ENCODE data around the gene MZT2B.
"Not testable (repeated sequence)": the region's sequence is repeated elsewhere in the genome, so short reads cannot be mapped to it uniquely, and the experiment has no call there.

MZT2B gene

DNA sequence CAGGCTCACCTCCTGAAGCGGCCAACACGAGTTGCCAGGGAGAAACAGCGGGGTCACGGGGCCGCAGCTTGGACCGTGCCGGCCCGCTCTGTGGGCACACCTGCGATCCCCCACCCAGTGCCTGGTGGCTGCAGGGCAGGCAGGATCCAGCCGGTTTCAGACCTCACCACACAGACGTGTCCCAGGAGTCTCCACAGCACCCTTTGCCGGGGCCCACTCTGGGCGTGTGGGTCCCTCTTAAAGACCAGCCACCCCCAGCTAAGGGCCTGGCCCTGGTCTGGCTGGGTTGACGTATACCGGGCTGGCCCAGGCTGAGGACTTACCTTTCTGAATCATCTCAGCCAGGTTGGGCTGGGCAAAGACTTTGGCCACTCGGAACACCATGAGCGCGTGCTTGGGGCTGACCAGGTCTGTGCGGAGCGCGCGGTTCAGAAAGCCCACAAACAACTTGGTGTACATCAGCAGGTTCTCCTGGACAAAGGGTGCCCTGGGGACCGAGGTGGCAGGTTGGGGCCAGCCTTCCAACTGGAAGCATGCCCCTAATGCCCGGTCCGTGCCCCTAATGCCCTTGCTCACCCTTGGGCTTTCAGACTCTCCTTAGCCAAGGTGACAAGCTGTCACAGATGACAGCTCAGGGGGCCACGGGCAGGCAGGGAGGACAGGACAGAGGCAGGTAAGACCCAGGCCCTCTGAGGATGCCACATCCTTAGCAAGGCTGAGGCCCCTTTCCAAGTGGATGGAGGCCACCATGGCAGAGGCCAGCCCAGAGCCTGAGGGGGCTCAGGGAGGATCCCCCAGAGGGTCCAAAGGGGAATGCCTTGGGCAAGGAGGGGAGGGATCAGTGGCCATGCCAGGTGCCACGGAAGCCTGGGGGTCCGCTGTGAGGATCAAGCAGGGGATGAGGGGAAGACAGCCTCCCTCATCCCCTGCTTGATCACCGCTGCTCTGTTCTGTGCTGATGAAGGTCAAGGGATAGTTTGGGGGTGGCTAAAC is 27.0 kb upstream of the MZT2B start:
- Histone ChIP-seq H3K9ac (ENCODE audit: low read depth, low read length) (no peak overlapping the region), H3K27ac (ENCODE audit: low read length) (no peak overlapping the region), H3K27me3 (ENCODE audit: insufficient read depth, low read length) (no peaks in the 10 kb centered on the region), H3K4me3 (ENCODE audit: low read length) (no peak overlapping the region), H3K36me3 (ENCODE audit: insufficient read depth, low read depth, low read length) (peaks cover 51% of the 10 kb centered on the region), H3K4me1 (ENCODE audit: insufficient read depth, low read length) (no peaks in the 10 kb centered on the region), H3K9me3 (ENCODE audit: insufficient read depth, low read depth, low read length) (no peaks in the 10 kb centered on the region)

GRCh38 chr2:130155956-130156623 is 26.0 kb upstream of the MZT2B start:
- not testable (repeated sequence) for H3K27me3 ChIP-seq (ENCODE audit: insufficient read depth, low read length); H3K9ac ChIP-seq (ENCODE audit: low read depth, low read length); H3K9me3 ChIP-seq (ENCODE audit: insufficient read depth, low read depth, low read length); H3K4me3 ChIP-seq (ENCODE audit: low read length); H3K4me1 ChIP-seq (ENCODE audit: insufficient read depth, low read length); H3K27ac ChIP-seq (ENCODE audit: low read length)
- peaks cover 52% of the 10 kb centered on the region for H3K36me3 ChIP-seq (ENCODE audit: insufficient read depth, low read depth, low read length)

GRCh38 chr2:130156624-130157004 is 25.4 kb upstream of the MZT2B start:
- Histone ChIP-seq H3K9ac (ENCODE audit: low read depth, low read length) (no peak overlapping the region), H3K4me3 (ENCODE audit: low read length) (no peak overlapping the region), H3K36me3 (ENCODE audit: insufficient read depth, low read depth, low read length) (peaks cover 52% of the 10 kb centered on the region), H3K27ac (ENCODE audit: low read length) (no peak overlapping the region), H3K9me3 (ENCODE audit: insufficient read depth, low read depth, low read length) (no peaks in the 10 kb centered on the region), H3K27me3 (ENCODE audit: insufficient read depth, low read length) (no peaks in the 10 kb centered on the region), H3K4me1 (ENCODE audit: insufficient read depth, low read length) (no peaks in the 10 kb centered on the region)

- not testable (repeated sequence) for H3K27ac ChIP-seq (ENCODE audit: low read length); H3K9ac ChIP-seq (ENCODE audit: low read depth, low read length); H3K27me3 ChIP-seq (ENCODE audit: insufficient read depth, low read length); H3K4me1 ChIP-seq (ENCODE audit: insufficient read depth, low read length); H3K9me3 ChIP-seq (ENCODE audit: insufficient read depth, low read depth, low read length); H3K4me3 ChIP-seq (ENCODE audit: low read length)
- peaks cover 46% of the 10 kb centered on the region for H3K36me3 ChIP-seq (ENCODE audit: insufficient read depth, low read depth, low read length)
Measured at GRCh38 chr2:130157354-130157753, 24.7 kb upstream of the MZT2B start.

GRCh38 chr2:130157825-130158514 is 24.1 kb upstream of the MZT2B start:
- H3K4me1 ChIP-seq (ENCODE audit: insufficient read depth, low read length); H3K27ac ChIP-seq (ENCODE audit: low read length); H3K9ac ChIP-seq (ENCODE audit: low read depth, low read length); H3K4me3 ChIP-seq (ENCODE audit: low read length); H3K27me3 ChIP-seq (ENCODE audit: insufficient read depth, low read length); H3K9me3 ChIP-seq (ENCODE audit: insufficient read depth, low read depth, low read length): not testable (repeated sequence)
- peaks cover 44% of the 10 kb centered on the region for H3K36me3 ChIP-seq (ENCODE audit: insufficient read depth, low read depth, low read length)

- Histone ChIP-seq H3K27ac (ENCODE audit: low read length) (no peak overlapping the region), H3K27me3 (ENCODE audit: insufficient read depth, low read length) (no peaks in the 10 kb centered on the region), H3K9ac (ENCODE audit: low read depth, low read length) (no peak overlapping the region), H3K4me3 (ENCODE audit: low read length) (no peak overlapping the region), H3K36me3 (ENCODE audit: insufficient read depth, low read depth, low read length) (peaks cover 41% of the 10 kb centered on the region), H3K9me3 (ENCODE audit: insufficient read depth, low read depth, low read length) (no peaks in the 10 kb centered on the region), H3K4me1 (ENCODE audit: insufficient read depth, low read length) (no peaks in the 10 kb centered on the region)
Measured at GRCh38 chr2:130158631-130159030, 23.4 kb upstream of the MZT2B start.

DNA sequence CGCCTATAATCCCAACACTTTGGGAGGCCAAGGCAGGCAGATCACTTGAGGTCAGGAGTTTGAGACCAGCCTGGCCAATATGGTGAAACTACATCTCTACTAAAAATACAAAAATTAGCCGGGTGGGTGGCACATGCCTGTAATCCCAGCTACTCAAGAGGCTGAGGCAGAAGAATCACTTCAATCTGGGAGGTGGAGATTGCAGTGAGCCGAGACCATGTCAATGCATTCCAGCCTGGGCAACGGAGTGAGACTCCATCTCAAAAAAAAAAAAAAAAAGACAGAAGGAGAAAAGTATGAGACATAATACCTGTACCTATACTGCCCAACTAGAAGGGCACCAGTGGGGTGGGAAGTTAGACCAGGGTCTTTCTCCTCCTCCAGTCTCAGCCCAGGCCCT is 22.7 kb upstream of the MZT2B start:
- not testable (repeated sequence) for H3K9me3 ChIP-seq (ENCODE audit: insufficient read depth, low read depth, low read length); H3K4me1 ChIP-seq (ENCODE audit: insufficient read depth, low read length); H3K4me3 ChIP-seq (ENCODE audit: low read length); H3K27ac ChIP-seq (ENCODE audit: low read length); H3K9ac ChIP-seq (ENCODE audit: low read depth, low read length); H3K27me3 ChIP-seq (ENCODE audit: insufficient read depth, low read length)
- H3K36me3 ChIP-seq (ENCODE audit: insufficient read depth, low read depth, low read length): peaks cover 43% of the 10 kb centered on the region

- Histone ChIP-seq H3K27me3 (ENCODE audit: insufficient read depth, low read length) (no peaks in the 10 kb centered on the region), H3K4me1 (ENCODE audit: insufficient read depth, low read length) (no peaks in the 10 kb centered on the region), H3K27ac (ENCODE audit: low read length) (no peak overlapping the region), H3K9me3 (ENCODE audit: insufficient read depth, low read depth, low read length) (no peaks in the 10 kb centered on the region), H3K4me3 (ENCODE audit: low read length) (no peak overlapping the region), H3K36me3 (ENCODE audit: insufficient read depth, low read depth, low read length) (peaks cover 44% of the 10 kb centered on the region), H3K9ac (ENCODE audit: low read depth, low read length) (no peak overlapping the region)
Measured at GRCh38 chr2:130160131-130160530, 21.9 kb upstream of the MZT2B start.

GRCh38 chr2:130160838-130161705 is 21.0 kb upstream of the MZT2B start:
- not testable (repeated sequence) for H3K27me3 ChIP-seq (ENCODE audit: insufficient read depth, low read length); H3K9me3 ChIP-seq (ENCODE audit: insufficient read depth, low read depth, low read length); H3K9ac ChIP-seq (ENCODE audit: low read depth, low read length); H3K4me3 ChIP-seq (ENCODE audit: low read length); H3K4me1 ChIP-seq (ENCODE audit: insufficient read depth, low read length); H3K27ac ChIP-seq (ENCODE audit: low read length)
- H3K36me3 ChIP-seq (ENCODE audit: insufficient read depth, low read depth, low read length): peaks cover 44% of the 10 kb centered on the region

- not testable (repeated sequence) for H3K4me1 ChIP-seq (ENCODE audit: insufficient read depth, low read length); H3K4me3 ChIP-seq (ENCODE audit: low read length); H3K9me3 ChIP-seq (ENCODE audit: insufficient read depth, low read depth, low read length); H3K27me3 ChIP-seq (ENCODE audit: insufficient read depth, low read length); H3K9ac ChIP-seq (ENCODE audit: low read depth, low read length); H3K27ac ChIP-seq (ENCODE audit: low read length)
- peaks cover 58% of the 10 kb centered on the region for H3K36me3 ChIP-seq (ENCODE audit: insufficient read depth, low read depth, low read length)
Measured at GRCh38 chr2:130162486-130162885, 19.6 kb upstream of the MZT2B start.

DNA sequence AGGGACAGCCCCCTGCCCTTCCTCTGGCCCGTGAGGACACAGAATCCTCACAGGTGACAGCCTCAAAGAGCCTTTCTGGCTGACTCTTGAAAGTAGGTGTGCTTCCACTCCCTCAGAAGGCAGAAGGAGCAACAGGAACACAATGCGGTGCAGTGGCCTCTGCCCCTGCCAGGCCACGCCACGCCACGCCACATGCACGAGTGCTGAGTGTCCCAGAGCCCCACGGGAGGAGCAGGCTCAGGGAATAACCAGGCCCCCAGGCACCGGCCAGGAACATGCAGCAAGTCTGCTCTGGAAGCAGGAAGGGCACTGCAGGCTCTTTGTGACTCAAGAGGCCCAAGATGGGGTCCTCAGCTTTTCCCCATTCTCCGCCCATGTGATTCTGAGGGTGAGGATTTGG is 19.1 kb upstream of the MZT2B start:
- Histone ChIP-seq H3K27me3 (ENCODE audit: insufficient read depth, low read length) (no peaks in the 10 kb centered on the region), H3K27ac (ENCODE audit: low read length) (no peak overlapping the region), H3K4me3 (ENCODE audit: low read length) (no peak overlapping the region), H3K9ac (ENCODE audit: low read depth, low read length) (no peak overlapping the region), H3K4me1 (ENCODE audit: insufficient read depth, low read length) (no peaks in the 10 kb centered on the region), H3K9me3 (ENCODE audit: insufficient read depth, low read depth, low read length) (no peaks in the 10 kb centered on the region), H3K36me3 (ENCODE audit: insufficient read depth, low read depth, low read length) (peaks cover 63% of the 10 kb centered on the region)
